Tibial artery (tissue), 4 donors: ENCODE results near the gene OR51G2.
"Not testable (repeated sequence)": the region's sequence is repeated elsewhere in the genome, so short reads cannot be mapped to it uniquely, and the experiment has no call there.

ENCODE experiments used
- DNase-seq, 2 donors: peaks; one replicate each; pipeline ENCODE4 v3.0.0-alpha.2; 2019
- H3K27ac ChIP-seq, 2 donors: fragments of 200-600 bp; sonication (generic) in 1 of 2; 1 replicate in 1 of 2; 2 replicates in 1 of 2; pipeline ENCODE4 v1.5.1; 2018 to 2019; ENCODE audit warnings: mild to moderate bottlenecking in 1 of 2
- H3K27me3 ChIP-seq, 2 donors: fragments of 200-600 bp; sonication (generic) in 1 of 2; one replicate each; pipeline versions ENCODE4 v1.5.1 to v1.6.0; 2016 to 2019
- H3K36me3 ChIP-seq, 3 donors: fragments of 200-600 bp; sonication (generic) in 2 of 3; one replicate each; pipeline ENCODE4 v1.5.1; 2016 to 2019; ENCODE audit warnings: mild to moderate bottlenecking in 2 of 3
- H3K4me1 ChIP-seq, 4 donors: fragments of 200-600 bp; sonication (generic) in 2 of 4; 1 replicate in 3 of 4; 2 replicates in 1 of 4; pipeline ENCODE4 v1.5.1; 2016 to 2019
- H3K4me3 ChIP-seq, 2 donors: fragments of 200-600 bp; sonication (generic) in 1 of 2; 1 replicate in 1 of 2; 2 replicates in 1 of 2; pipeline ENCODE4 v1.5.1; 2018 to 2019; ENCODE audit warnings: mild to moderate bottlenecking in 2 of 2
- H3K9me3 ChIP-seq, 3 donors: fragments of 200-600 bp; sonication (generic) in 1 of 3; one replicate each; pipeline ENCODE4 v1.5.1; 2016 to 2019
- CTCF ChIP-seq, 2 experiments: fragments of 200-600 bp in 1 of 2; fragments of 450-650 bp in 1 of 2; IDR thresholded peaks; one replicate each; pipeline ENCODE4 v1.5.1; 2017 to 2019; ENCODE audit warnings: antibody characterized with exemption in 2 of 2, mild to moderate bottlenecking in 1 of 2, moderate library complexity in 1 of 2
- intact Hi-C: fragments of 100-400 bp; cut with DNase I; formaldehyde crosslinking; loops from one replicate; pipeline ENCODE4 v1.15.0; 2023; ENCODE audit warnings: low total_unique reads

OR51G2 gene, protein sequence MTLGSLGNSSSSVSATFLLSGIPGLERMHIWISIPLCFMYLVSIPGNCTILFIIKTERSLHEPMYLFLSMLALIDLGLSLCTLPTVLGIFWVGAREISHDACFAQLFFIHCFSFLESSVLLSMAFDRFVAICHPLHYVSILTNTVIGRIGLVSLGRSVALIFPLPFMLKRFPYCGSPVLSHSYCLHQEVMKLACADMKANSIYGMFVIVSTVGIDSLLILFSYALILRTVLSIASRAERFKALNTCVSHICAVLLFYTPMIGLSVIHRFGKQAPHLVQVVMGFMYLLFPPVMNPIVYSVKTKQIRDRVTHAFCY

DNA sequence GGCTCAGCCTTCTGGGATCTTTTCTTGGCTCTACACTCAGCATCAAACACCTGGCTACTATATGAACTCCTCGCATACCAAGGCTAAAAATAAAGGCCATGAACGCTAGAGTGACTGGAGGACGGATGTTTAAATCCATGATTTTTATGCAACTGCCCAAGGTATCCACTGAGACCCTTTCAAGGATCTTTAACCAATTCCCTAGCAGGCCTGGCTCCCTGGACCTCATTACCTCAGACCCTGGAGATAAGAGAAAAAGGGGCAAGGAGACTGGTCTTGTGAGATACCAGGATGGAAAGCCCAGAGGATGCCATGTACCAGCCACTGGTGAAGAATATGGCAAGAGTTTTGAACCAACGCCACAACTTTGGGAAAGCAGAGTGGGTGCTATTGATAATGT is at the start of gene OR51G2:
TSS of gene OR51G2 (minus strand) at position 101 of the 400 bp plus-strand sequence. CDS start 3,687 bp downstream, outside the sequence.
- Histone ChIP-seq H3K27ac (no peak within 1 kb of the TSS), H3K4me1 (no peaks in the 10 kb centered on the region), H3K9me3 (no peaks in the 10 kb centered on the region), H3K36me3 (no peaks in the 10 kb centered on the region), H3K27me3 (no peaks in the 10 kb centered on the region), H3K4me3 (no peak within 1 kb of the TSS)
- intact Hi-C loops, result no loop called here
- no peak for TF ChIP-seq CTCF (IDR thresholded peaks at IDR 0.05)
- DNase-seq, result no peak

- Histone ChIP-seq H3K27me3 (no peaks in the 10 kb centered on the region), H3K4me3 (no peak overlapping the region), H3K9me3 (no peaks in the 10 kb centered on the region), H3K27ac (no peak overlapping the region), H3K4me1 (no peaks in the 10 kb centered on the region), H3K36me3 (no peaks in the 10 kb centered on the region)
- no peak for TF ChIP-seq CTCF (IDR thresholded peaks at IDR 0.05)
- intact Hi-C loops, result no loop called here
- no peak for DNase-seq
Measured at GRCh38 chr11:4962816-4963215, 43.7 kb upstream of the OR51G2 start.

- H3K27ac ChIP-seq, result no peak overlapping the region
- no peaks in the 10 kb centered on the region for H3K36me3 ChIP-seq
- no peak for DNase-seq
- intact Hi-C loops, result no loop called here
- H3K27me3 ChIP-seq, result no peaks in the 10 kb centered on the region
- no peak for TF ChIP-seq CTCF (IDR thresholded peaks at IDR 0.05)
- H3K4me3 ChIP-seq, result no peak overlapping the region
- no peaks in the 10 kb centered on the region for H3K4me1 ChIP-seq
- H3K9me3 ChIP-seq, result no peaks in the 10 kb centered on the region
Measured at GRCh38 chr11:4960877-4961276, 41.7 kb upstream of the OR51G2 start.

DNA sequence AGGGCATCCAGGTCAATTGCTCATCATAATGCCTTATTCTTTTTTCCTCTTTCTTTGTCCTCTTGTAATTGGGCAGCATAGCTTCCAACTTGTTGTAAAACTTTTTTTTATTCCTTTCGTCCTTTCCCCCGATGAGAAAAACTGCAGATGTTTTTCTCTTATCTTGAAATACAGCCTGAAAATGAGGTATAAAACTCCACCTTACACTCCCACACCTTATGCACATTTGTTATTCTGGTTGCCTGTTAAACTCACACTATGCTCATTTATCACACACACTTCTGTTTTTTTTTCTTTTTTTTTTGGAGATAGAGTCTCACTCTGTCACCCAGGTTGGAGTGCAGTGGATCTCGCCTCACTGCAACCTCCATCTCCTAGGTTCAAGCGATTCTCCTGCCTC is 38.2 kb upstream of the OR51G2 start:
- H3K4me3 ChIP-seq, result no peak overlapping the region
- H3K27me3 ChIP-seq, result no peaks in the 10 kb centered on the region
- H3K36me3 ChIP-seq, result no peaks in the 10 kb centered on the region
- DNase-seq, result no peak
- H3K27ac ChIP-seq, result no peak overlapping the region
- no peak for TF ChIP-seq CTCF (IDR thresholded peaks at IDR 0.05)
- intact Hi-C loops, result no loop called here
- H3K4me1 ChIP-seq, result no peaks in the 10 kb centered on the region
- no peaks in the 10 kb centered on the region for H3K9me3 ChIP-seq

- H3K27me3 ChIP-seq, H3K9me3 ChIP-seq, H3K4me3 ChIP-seq, DNase-seq, H3K27ac ChIP-seq, H3K4me1 ChIP-seq, intact Hi-C loops, H3K36me3 ChIP-seq: not testable (repeated sequence)
Measured at GRCh38 chr11:4955613-4956012, 36.5 kb upstream of the OR51G2 start, which contains the start of gene OR51A2. Gene OR51A2, minus strand, starts transcription at chr11:4955713. Its CDS starts 0 bp downstream, at chr11:4955713.

- no peaks in the 10 kb centered on the region for H3K4me1 ChIP-seq
- H3K27ac ChIP-seq, result no peak within 1 kb of the TSS
- no peak for TF ChIP-seq CTCF (IDR thresholded peaks at IDR 0.05)
- no peaks in the 10 kb centered on the region for H3K9me3 ChIP-seq
- intact Hi-C loops, result no loop called here
- H3K4me3 ChIP-seq, result no peak within 1 kb of the TSS
- H3K36me3 ChIP-seq, result no peaks in the 10 kb centered on the region
- H3K27me3 ChIP-seq, result no peaks in the 10 kb centered on the region
- no peak for DNase-seq
Measured at GRCh38 chr11:4947505-4947904, 28.4 kb upstream of the OR51G2 start, which contains the start of gene OR51A4. Gene OR51A4, minus strand, starts transcription at chr11:4947605. Its CDS starts 505 bp downstream, at chr11:4947100.
